Fibroblast of skin of scalp (primary cell): ENCODE results near the gene MYO16.

ENCODE experiments used
- DNase-seq: peaks from one replicate; pipeline ENCODE4 v3.0.0-alpha.2; 2013

The MYO16 gene

GRCh38 chr13:108812165-108812564, 182.8 kb downstream of the MYO16 start:
- no peak for DNase-seq

- no peak for DNase-seq
Measured at GRCh38 chr13:108812661-108813060, 183.2 kb downstream of the MYO16 start.

GRCh38 chr13:108813587-108814170, 184.3 kb downstream of the MYO16 start:
- DNase-seq = no peak

- no peak for DNase-seq
Measured at GRCh38 chr13:108816375-108816774, 187.0 kb downstream of the MYO16 start.

- no peak for DNase-seq
Measured at GRCh38 chr13:108827646-108828045, 198.2 kb downstream of the MYO16 start.

- no peak for DNase-seq
Measured at GRCh38 chr13:108828086-108828815, 198.8 kb downstream of the MYO16 start.

- DNase-seq = no peak
Measured at GRCh38 chr13:108830916-108831315, 201.5 kb downstream of the MYO16 start.

- DNase-seq = no peak
Measured at GRCh38 chr13:108833531-108833930, 204.1 kb downstream of the MYO16 start.

- no peak for DNase-seq
Measured at GRCh38 chr13:108834193-108834592, 204.8 kb downstream of the MYO16 start.

GRCh38 chr13:108835083-108835482, 205.7 kb downstream of the MYO16 start:
- DNase-seq = no peak

GRCh38 chr13:108850691-108851090, 221.3 kb downstream of the MYO16 start:
- no peak for DNase-seq

GRCh38 chr13:108851660-108852059, 222.2 kb downstream of the MYO16 start:
- DNase-seq = no peak

- no peak for DNase-seq
Measured at GRCh38 chr13:108853031-108853430, 223.6 kb downstream of the MYO16 start.

GRCh38 chr13:108855737-108856387, 226.5 kb downstream of the MYO16 start:
- no peak for DNase-seq

GRCh38 chr13:108858676-108859075, 229.3 kb downstream of the MYO16 start:
- no peak for DNase-seq

GRCh38 chr13:108859197-108860012, 230.0 kb downstream of the MYO16 start:
- peak; percentile 90 for DNase-seq

- no peak for DNase-seq
Measured at GRCh38 chr13:108860418-108860817, 231.0 kb downstream of the MYO16 start.

GRCh38 chr13:108877300-108877699, 247.9 kb downstream of the MYO16 start:
- DNase-seq = peak; percentile 51

- no peak for DNase-seq
Measured at GRCh38 chr13:108878732-108879131, 249.3 kb downstream of the MYO16 start.

GRCh38 chr13:108889324-108889984, 260.0 kb downstream of the MYO16 start:
- DNase-seq = no peak

GRCh38 chr13:108895220-108895704, 265.9 kb downstream of the MYO16 start:
- DNase-seq = peak; percentile 69

- no peak for DNase-seq
Measured at GRCh38 chr13:108897955-108898354, 268.5 kb downstream of the MYO16 start.
